KOPT-K1 (cell line): Measurements from ENCODE around the gene IPP.
"Not testable (repeated sequence)": the region's sequence is repeated elsewhere in the genome, so short reads cannot be mapped to it uniquely, and the experiment has no call there.

Experiments
- H3K27ac ChIP-seq: fragments of 200-600 bp; sonication (generic); 2 replicates; pipeline ENCODE4 v1.5.1; 2016; ENCODE audit warnings: antibody characterized with exemption, mild to moderate bottlenecking, low read depth, low read length; ENCODE audit not compliant: poor library complexity, severe bottlenecking
- H3K36me3 ChIP-seq: fragments of 200-600 bp; sonication (generic); 2 replicates; pipeline ENCODE4 v1.5.1; 2017; ENCODE audit warnings: antibody characterized with exemption, mild to moderate bottlenecking, low read length, moderate library complexity; ENCODE audit not compliant: insufficient read depth
- H3K9me3 ChIP-seq: fragments of 200-600 bp; sonication (generic); 2 replicates; pipeline ENCODE4 v1.5.1; 2017; ENCODE audit warnings: antibody characterized with exemption, low read length, mild to moderate bottlenecking; ENCODE audit not compliant: insufficient read depth, poor library complexity, severe bottlenecking

IPP gene

DNA sequence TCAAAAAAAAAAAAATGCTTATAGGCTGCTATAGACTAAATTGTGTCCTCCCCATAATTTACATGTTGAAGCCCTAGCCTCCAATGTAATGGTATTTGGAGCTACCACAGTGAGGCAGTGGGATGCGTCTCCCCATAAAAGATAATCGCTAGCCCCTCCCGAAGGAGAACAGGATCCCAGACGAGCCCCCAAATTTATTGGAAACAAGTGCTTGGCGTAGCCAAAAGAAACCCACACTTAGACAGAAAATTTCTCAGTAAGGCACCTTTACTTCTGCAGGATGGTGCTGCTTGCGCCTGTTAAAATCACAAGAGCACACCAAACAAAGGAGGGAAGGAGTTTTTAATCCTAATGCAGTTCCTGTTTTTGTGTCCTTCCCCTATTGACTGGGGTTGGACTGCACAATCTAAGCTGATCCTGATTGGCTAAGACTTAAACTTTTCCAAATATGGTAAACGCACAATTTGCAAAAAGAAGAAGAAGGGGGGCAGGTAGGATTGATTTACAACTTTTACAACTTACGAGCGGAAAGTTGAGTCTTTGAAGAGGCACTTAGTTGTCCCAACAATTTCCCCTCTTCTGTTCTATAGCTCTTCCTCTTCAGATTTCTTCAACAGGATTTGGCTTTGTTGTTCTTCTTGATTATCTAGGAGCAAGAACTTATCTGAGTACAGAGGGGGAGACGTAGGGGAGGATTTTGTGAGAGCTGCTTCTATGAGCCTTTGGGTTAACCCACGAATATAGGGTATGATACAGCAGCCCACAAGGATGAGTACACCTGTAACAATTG, 3.0 kb upstream of the IPP start:
- Histone ChIP-seq H3K27ac (no peak overlapping the region), H3K9me3 (peaks cover 27% of the 10 kb centered on the region), H3K36me3 (no peaks in the 10 kb centered on the region)

GRCh38 chr1:45752441-45753052, 2.1 kb upstream of the IPP start:
- H3K9me3 ChIP-seq = peaks cover 27% of the 10 kb centered on the region
- no peak overlapping the region for H3K27ac ChIP-seq
- H3K36me3 ChIP-seq = no peaks in the 10 kb centered on the region

- Histone ChIP-seq H3K36me3 (no peaks in the 10 kb centered on the region), H3K27ac (no peak overlapping the region), H3K9me3 (peaks cover 27% of the 10 kb centered on the region)
Observed at GRCh38 chr1:45752014-45752413, 1.6 kb upstream of the IPP start.

DNA sequence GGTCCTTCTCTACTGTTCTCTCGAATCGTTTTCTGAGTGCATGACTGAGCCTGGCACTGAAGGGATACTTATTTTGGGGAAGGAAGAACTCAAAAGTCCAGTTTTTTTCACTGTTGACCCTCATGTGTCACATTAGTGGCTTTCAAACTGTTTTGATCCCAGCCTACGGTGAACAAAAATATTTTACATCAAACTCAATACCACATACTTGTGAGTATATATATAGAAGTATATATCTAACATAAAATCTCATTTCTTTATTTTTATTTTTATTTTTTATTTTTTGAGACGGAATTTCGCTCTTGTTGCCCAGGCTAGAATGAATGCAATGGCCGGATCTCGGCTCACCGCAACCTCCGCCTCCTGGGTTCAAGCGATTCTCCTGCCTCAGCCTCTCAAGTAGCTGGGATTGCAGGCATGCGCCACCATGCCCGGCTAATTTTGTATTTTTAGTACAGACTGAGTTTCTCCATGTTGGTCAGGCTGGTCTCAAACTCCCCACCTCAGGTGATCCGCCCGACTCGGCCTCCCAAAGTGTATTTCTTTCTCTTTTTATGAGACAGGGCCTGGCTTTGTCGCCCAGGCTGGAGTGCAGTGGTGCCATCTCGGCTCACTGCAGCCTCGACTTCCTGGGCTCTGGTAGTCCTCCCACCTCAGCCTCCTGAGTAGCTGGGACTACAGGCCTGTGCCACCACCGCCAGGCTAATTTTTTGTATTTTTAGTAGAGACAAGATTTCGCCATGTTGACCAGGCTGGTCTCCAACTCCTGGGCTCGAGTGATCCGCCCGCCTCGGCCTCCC, 786 bp upstream of the IPP start:
- peaks cover 27% of the 10 kb centered on the region for H3K9me3 ChIP-seq
- H3K36me3 ChIP-seq = not testable (repeated sequence)
- H3K27ac ChIP-seq = peak overlapping the region; percentile 91

DNA sequence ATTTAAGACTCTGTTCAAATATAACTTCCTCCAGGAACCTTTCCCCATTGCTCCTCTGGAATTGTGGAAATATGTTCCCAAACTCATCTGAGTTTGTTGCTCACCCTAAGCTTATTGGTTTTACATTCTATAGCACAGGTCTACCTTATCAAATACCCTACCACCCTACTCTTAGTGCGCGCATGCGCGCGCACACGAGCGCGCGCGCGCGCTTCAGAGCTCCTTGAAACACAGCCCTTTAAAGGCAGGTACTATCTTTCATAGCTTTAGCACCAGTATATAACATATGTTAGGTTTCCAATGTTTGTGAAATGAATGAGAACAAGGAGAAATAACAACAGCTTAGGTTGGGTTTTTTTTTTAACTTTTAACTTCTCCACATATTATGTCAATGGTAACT, 3.5 kb downstream of the IPP start:
- H3K36me3 ChIP-seq = no peaks in the 10 kb centered on the region; the same call in 1 of the 2 replicates
- no peaks in the 10 kb centered on the region for H3K9me3 ChIP-seq
- no peak overlapping the region for H3K27ac ChIP-seq

- H3K9me3 ChIP-seq, H3K27ac ChIP-seq: not testable (repeated sequence)
- H3K36me3 ChIP-seq = peaks cover 12% of the 10 kb centered on the region
Observed at GRCh38 chr1:45739641-45740156, 10.8 kb downstream of the IPP start.

DNA sequence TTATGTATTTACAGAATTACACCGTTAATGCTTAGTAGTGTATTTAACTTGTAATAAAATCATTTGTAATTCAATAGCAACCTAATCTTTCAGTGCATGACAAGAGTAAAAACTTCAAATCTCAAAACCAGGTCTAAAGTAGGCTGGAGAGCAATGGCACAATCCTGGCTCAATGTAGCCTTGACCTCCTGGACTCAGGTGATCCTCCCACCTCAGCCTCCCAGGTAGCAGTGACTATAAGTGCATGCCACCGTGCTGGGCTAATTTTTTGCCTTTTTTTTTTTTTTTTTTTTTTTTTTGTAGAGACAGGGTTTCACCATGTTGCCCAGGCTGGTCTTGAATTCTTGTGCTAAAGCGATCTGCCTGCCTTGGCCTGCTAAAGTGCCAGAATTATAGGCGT, 11.3 kb downstream of the IPP start:
- no peak overlapping the region for H3K27ac ChIP-seq
- peaks cover 12% of the 10 kb centered on the region for H3K36me3 ChIP-seq
- H3K9me3 ChIP-seq = no peaks in the 10 kb centered on the region

GRCh38 chr1:45730780-45731319, 19.6 kb downstream of the IPP start:
- Histone ChIP-seq H3K27ac (no peak overlapping the region), H3K36me3 (peaks cover 4% of the 10 kb centered on the region; the same call in 1 of the 2 replicates), H3K9me3 (no peaks in the 10 kb centered on the region)

- peaks cover 4% of the 10 kb centered on the region; the same call in 1 of the 2 replicates for H3K36me3 ChIP-seq
- H3K9me3 ChIP-seq = no peaks in the 10 kb centered on the region
- H3K27ac ChIP-seq = no peak overlapping the region
Observed at GRCh38 chr1:45730075-45730779, 20.2 kb downstream of the IPP start.

GRCh38 chr1:45726007-45726406, 24.4 kb downstream of the IPP start:
- not testable (repeated sequence) for H3K9me3 ChIP-seq, H3K36me3 ChIP-seq, H3K27ac ChIP-seq

- H3K27ac ChIP-seq = no peak overlapping the region
- no peaks in the 10 kb centered on the region for H3K9me3 ChIP-seq
- H3K36me3 ChIP-seq = peaks cover under 1% of the 10 kb centered on the region; the same call in 1 of the 2 replicates
Observed at GRCh38 chr1:45723248-45723930, 27.1 kb downstream of the IPP start.

GRCh38 chr1:45722809-45723208, 27.6 kb downstream of the IPP start:
- Histone ChIP-seq H3K36me3 (peaks cover 3% of the 10 kb centered on the region; the same call in 1 of the 2 replicates), H3K9me3 (no peaks in the 10 kb centered on the region), H3K27ac (no peak overlapping the region)

DNA sequence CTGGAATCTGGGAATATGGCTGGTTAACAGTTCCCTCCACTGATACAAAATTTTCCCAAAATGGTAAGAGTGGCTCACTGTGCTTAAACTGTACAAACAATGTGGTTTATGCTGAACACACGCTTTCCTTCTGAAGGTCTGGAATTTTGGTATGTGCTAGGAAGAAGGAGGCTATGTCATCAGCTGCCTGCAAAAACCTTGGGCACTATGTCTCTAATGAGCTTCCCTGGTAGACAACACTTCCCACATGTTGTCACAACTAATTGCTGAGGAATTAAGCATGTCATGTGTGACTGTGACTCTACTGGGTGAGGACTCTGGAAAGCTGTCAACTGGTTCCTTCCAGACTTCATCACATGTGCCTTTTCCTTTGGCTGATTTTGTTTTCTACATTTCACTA, 29.2 kb downstream of the IPP start:
- H3K9me3 ChIP-seq = no peaks in the 10 kb centered on the region
- H3K36me3 ChIP-seq = peaks cover 7% of the 10 kb centered on the region
- no peak overlapping the region for H3K27ac ChIP-seq

DNA sequence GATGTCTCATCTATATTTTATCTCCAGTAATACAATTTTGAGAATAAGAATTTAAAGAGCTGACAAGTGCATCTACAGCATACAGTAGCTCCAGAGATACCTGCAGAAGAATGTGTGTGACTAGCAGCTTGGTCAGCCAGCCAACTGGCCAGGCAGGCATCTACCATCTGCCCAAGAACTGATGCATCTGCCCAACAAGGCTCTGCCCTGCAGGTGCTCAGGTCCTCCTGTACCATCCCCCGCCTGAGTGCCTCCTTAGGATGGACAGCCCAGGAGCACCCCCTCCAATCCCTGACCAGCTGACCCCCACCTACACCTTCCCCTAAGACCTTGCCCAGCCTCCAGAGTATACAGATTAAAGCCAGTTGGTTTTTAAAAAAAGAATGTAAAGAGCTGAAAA, 32.2 kb downstream of the IPP start:
- peaks cover 12% of the 10 kb centered on the region for H3K36me3 ChIP-seq
- no peaks in the 10 kb centered on the region for H3K9me3 ChIP-seq
- no peak overlapping the region for H3K27ac ChIP-seq
